SJSA1 (cell line): Measurements from ENCODE around the gene PRPF31. TPM values are rescaled to one million over a fixed set of nuclear protein-coding genes. Genes with fewer than 3 reads are reported as not detected.

ENCODE experiments used
- DNase-seq, 2 experiments: peaks; one replicate each; pipeline ENCODE4 v3.0.0-alpha.2; 2015 to 2020; ENCODE audit warnings: low spot score in 2 of 2, low read depth in 1 of 2
- H3K27ac ChIP-seq: fragments of 250-450 bp; sonication (Bioruptor Pico); 2 replicates; pipeline ENCODE4 v1.5.1; 2020; ENCODE audit warnings: mild to moderate bottlenecking, moderate library complexity
- H3K27me3 ChIP-seq: fragments of 250-450 bp; sonication (Bioruptor Pico); replicated peaks from 2 replicates; pipeline ENCODE4 v1.5.1; 2020; ENCODE audit warnings: mild to moderate bottlenecking, moderate library complexity
- H3K36me3 ChIP-seq: fragments of 250-450 bp; sonication (Bioruptor Pico); 2 replicates; pipeline ENCODE4 v1.5.1; 2020; ENCODE audit warnings: mild to moderate bottlenecking
- H3K4me1 ChIP-seq: fragments of 250-450 bp; sonication (Bioruptor Pico); replicated peaks from 2 replicates; pipeline ENCODE4 v1.6.1; 2021; ENCODE audit warnings: mild to moderate bottlenecking
- H3K4me3 ChIP-seq: fragments of 250-450 bp; sonication (Bioruptor Pico); 2 replicates; pipeline ENCODE4 v1.5.1; 2020; ENCODE audit warnings: mild to moderate bottlenecking
- H3K9me3 ChIP-seq: fragments of 250-450 bp; sonication (Bioruptor Pico); replicated peaks from 2 replicates; pipeline ENCODE4 v1.5.1; 2020; ENCODE audit warnings: mild to moderate bottlenecking
- total RNA-seq: library from RNA; depleted of rRNA; stranded (reverse); fragments of >200 nt; shearing (Covaris generic); gene quantifications from 2 replicates; pipeline ENCODE4 v1.2.3, GENCODE V29; 2014

Gene PRPF31
- total RNA-seq, 1 experiment from 2014 or later: 70.6 TPM

DNA sequence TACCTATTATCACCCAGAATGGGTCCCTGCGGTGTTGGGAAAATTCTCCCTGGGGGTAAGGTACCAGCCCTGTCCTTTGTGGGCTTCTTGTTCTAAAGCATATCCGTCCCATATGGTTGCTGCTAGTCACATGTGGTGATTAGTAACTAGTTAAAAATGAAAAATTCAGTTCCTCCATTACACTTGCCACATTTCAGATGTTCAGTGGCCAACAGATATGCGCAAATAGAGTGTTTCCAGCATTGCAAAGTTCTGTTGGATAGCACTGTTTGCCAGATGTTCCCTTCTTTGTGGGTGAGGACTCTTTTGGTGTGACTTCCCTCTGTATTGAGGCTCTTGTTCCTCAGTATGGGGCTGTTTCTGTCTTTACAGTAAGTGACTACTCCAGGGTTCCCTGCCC lies 25.8 kb downstream of the PRPF31 start:
- DNase-seq: no peak
- no peak overlapping the region for H3K4me3 ChIP-seq
- no peak overlapping the region for H3K27ac ChIP-seq

DNA sequence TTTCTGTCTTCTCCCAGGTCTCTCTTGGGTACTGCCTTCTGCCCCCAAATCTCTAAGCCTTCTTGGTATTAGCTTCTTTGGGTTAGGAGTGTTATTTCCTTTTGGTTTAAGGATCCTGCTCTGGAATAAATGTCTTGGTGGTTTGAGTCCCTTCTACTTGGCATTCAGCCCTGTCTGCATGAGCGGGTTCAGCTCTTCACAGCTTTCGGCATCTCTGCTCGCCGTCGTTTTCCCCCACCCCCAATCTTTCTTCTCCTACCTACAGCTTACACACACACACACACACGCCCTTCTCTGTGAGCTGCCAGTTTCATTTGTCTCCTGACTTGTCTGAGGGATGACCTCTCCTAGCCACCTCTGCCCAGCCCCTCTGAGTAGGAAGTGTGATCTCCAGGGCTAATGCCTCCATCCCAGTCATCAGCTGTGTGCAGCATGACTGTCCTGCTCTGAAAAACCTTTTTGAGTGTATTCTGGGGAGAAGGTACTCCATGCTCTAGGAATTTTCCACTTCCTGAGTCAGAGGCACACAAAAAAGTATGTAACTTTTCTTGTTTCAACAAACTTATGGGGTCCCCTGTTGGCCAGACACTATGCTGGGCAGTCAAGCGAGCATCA lies 26.7 kb downstream of the PRPF31 start:
- peaks cover 8% of the 10 kb centered on the region for H3K4me1 ChIP-seq
- no peak overlapping the region for H3K27ac ChIP-seq
- H3K36me3 ChIP-seq: peaks cover 94% of the 10 kb centered on the region
- no peaks in the 10 kb centered on the region for H3K9me3 ChIP-seq
- no peak for DNase-seq
- H3K4me3 ChIP-seq: no peak overlapping the region
- H3K27me3 ChIP-seq: no peaks in the 10 kb centered on the region

More for the DNA sequence above, 25.8 kb downstream of the PRPF31 start:
- Histone ChIP-seq H3K4me1 (peaks cover 9% of the 10 kb centered on the region), H3K36me3 (peaks cover 85% of the 10 kb centered on the region), H3K27me3 (no peaks in the 10 kb centered on the region), H3K9me3 (no peaks in the 10 kb centered on the region)

DNA sequence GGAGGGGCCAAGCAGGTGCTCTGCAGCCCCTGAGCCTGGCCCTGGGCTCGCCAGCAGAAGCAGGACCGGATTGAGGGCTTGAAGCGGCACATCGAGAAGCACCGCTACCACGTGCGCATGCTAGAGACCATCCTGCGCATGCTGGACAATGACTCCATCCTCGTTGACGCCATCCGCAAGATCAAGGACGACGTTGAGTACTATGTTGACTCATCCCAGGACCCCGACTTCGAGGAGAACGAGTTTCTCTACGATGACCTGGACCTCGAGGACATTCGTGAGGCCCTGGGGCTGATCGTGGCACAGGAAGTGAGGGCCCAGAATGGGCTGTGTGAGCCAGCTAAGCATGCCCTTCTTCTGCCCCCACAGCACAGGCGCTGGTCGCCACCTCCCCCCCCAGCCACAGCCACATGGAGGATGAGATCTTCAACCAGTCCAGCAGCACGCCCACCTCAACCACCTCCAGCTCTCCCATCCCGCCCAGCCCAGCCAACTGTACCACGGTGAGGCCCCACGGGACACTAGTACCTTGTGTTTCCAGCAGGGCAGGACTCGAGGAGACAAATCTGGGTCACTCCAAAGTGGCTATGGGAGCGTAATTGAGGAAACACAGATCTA lies 30.1 kb downstream of the PRPF31 start:
- H3K27me3 ChIP-seq: no peaks in the 10 kb centered on the region
- H3K4me3 ChIP-seq: no peak overlapping the region
- no peaks in the 10 kb centered on the region for H3K9me3 ChIP-seq
- no peak overlapping the region for H3K27ac ChIP-seq
- DNase-seq: no peak
- no peaks in the 10 kb centered on the region for H3K4me1 ChIP-seq
- H3K36me3 ChIP-seq: peaks cover 98% of the 10 kb centered on the region

GRCh38 chr19:54147676-54148075 lies 32.1 kb downstream of the PRPF31 start:
- Histone ChIP-seq H3K9me3 (no peaks in the 10 kb centered on the region), H3K27ac (no peak overlapping the region), H3K4me1 (no peaks in the 10 kb centered on the region), H3K4me3 (no peak overlapping the region), H3K36me3 (peaks cover 98% of the 10 kb centered on the region), H3K27me3 (no peaks in the 10 kb centered on the region)
- DNase-seq: no peak

DNA sequence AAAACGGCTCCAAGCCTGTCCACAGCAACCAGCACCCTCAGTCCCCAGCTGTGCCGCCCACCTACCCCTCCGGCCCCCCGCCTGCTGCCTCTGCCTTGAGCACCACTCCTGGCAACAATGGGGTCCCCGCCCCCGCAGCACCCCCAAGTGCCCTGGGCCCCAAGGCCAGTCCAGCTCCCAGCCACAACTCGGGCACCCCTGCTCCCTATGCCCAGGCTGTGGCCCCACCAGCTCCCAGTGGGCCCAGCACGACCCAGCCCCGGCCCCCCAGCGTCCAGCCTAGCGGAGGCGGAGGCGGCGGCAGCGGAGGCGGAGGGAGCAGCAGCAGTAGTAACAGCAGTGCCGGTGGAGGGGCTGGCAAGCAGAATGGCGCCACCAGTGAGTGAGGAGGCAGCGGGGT lies 32.6 kb downstream of the PRPF31 start:
- no peak for DNase-seq
- no peaks in the 10 kb centered on the region for H3K4me1 ChIP-seq
- H3K4me3 ChIP-seq: no peak overlapping the region
- peaks cover 98% of the 10 kb centered on the region for H3K36me3 ChIP-seq
- no peaks in the 10 kb centered on the region for H3K9me3 ChIP-seq
- H3K27me3 ChIP-seq: no peaks in the 10 kb centered on the region
- H3K27ac ChIP-seq: no peak overlapping the region

DNA sequence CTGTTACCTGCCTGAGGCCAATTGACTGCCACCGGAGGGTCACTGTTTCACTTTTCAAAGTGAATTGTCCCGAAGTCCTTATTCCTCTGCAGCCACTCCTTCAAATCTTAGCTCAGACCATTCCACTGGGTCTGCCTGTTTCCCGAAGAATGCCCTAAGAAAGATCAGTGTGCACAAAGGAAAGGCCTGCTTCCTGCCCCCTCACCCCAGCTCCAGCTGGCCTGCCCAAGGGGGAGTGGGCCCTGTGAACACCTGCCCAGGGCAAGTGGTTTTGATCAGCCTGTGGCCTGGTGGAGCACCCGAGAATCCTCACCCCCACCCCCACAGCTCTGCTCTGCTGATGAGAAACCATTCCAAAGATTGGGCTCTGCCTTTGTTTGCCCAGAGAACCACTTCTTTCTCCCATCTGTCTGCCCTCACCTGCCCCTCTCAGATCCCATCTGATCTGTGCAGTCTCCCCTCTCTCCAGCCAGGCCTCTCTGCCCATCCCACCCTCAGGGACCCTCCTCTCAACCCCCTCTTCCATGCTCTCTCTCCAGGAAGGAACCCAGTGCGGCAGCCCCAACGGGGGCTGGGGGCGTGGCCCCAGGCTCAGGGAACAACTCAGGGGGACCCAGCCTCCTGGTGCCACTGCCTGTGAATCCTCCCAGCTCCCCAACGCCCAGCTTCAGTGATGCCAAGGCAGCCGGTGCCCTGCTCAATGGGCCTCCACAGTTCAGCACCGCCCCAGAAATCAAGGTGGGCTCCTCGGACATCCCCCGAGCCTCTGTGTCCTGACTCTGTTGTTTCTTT lies 33.7 kb downstream of the PRPF31 start:
- Histone ChIP-seq H3K9me3 (no peaks in the 10 kb centered on the region), H3K4me1 (no peaks in the 10 kb centered on the region), H3K27ac (no peak overlapping the region), H3K36me3 (peaks cover 98% of the 10 kb centered on the region), H3K4me3 (no peak overlapping the region), H3K27me3 (no peaks in the 10 kb centered on the region)
- no peak for DNase-seq

DNA sequence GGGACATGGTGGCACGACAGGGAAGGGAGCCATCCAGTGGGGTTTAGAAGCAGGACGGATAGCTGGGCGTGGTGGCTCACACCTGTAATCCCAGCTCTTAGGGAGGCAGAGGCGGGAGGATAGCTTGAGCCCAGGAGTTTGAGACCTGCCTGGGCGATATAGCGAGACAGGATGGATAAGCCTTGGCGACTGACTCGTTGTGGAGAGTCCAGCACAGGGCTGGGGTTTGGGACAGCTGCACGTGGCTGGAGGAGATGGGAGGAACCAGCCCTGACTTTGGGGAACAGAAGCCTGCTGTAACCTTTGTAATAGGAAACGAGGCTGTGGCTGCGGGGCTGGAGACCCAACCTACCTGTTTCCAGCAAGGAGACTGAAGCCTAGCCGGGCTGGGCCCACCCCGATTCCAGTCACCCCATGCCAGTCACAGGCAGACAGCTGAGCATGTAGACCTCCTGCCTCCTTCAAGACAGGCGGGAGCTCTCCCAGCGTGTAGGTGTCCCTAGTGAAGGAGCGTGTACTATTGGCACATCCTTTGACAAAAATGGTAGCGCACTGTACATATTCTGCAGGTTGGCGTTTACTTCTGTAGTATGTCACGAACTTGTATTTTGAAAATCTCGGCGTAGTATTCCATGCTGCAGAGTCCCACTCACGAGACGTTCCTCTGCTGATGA lies 35.9 kb downstream of the PRPF31 start:
- Histone ChIP-seq H3K36me3 (peaks cover 98% of the 10 kb centered on the region), H3K27ac (no peak overlapping the region)

DNA sequence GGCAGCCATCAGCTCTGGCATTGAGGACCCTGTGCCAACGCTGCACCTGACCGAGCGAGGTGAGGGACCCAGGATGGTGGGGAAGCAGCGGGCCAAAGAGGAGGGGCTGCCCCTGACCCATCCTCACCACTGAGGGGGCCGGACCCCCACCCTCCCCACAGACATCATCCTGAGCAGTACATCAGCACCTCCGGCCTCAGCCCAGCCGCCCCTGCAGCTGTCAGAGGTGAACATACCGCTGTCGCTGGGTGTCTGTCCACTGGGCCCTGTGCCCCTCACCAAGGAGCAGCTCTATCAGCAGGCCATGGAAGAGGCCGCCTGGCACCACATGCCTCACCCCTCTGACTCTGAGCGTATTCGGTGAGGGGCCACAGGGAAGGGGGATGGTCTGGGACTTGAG lies 36.7 kb downstream of the PRPF31 start:
- H3K4me1 ChIP-seq: no peaks in the 10 kb centered on the region
- H3K27ac ChIP-seq: no peak overlapping the region
- H3K27me3 ChIP-seq: no peaks in the 10 kb centered on the region
- DNase-seq: no peak
- no peak overlapping the region for H3K4me3 ChIP-seq
- no peaks in the 10 kb centered on the region for H3K9me3 ChIP-seq
- peaks cover 98% of the 10 kb centered on the region for H3K36me3 ChIP-seq

More for the DNA sequence above, 35.9 kb downstream of the PRPF31 start:
- no peaks in the 10 kb centered on the region for H3K4me1 ChIP-seq
- DNase-seq: no peak
- H3K4me3 ChIP-seq: no peak overlapping the region
- no peaks in the 10 kb centered on the region for H3K27me3 ChIP-seq
- no peaks in the 10 kb centered on the region for H3K9me3 ChIP-seq

DNA sequence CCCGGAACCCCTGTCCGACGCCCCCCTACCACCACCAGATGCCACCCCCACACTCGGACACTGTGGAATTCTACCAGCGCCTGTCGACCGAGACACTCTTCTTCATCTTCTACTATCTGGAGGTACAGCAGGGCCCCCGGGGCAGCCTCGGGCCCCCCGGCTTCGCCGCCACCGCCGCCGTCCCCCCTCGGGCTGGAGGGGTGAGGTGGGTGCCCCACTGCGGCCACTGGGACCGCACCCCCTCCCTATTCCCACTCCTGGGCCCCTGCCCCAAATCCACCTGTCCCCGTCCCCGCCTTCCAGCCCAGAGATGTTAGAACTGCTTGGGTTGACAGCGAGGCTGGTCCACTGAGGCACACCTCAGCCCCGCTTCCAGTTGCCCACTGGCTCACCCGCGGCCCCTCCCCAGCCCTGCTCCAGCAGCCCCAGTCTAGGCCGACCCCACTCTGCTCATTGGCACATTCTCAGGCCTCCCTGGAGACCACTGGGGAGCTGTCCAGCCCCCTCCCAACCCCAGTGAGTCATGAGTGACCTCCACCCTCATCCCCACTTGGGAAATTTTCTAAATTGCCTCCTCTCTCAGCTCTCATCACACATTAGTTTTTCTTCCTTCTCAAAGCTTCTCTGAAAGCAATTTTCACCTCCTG lies 37.4 kb downstream of the PRPF31 start:
- Histone ChIP-seq H3K27ac (no peak overlapping the region), H3K36me3 (peaks cover 98% of the 10 kb centered on the region)
- no peak for DNase-seq

GRCh38 chr19:54153731-54154326 lies 38.3 kb downstream of the PRPF31 start:
- H3K27me3 ChIP-seq: no peaks in the 10 kb centered on the region
- H3K4me1 ChIP-seq: peaks cover 7% of the 10 kb centered on the region
- no peak for DNase-seq
- H3K4me3 ChIP-seq: no peak overlapping the region
- H3K9me3 ChIP-seq: no peaks in the 10 kb centered on the region
- H3K27ac ChIP-seq: no peak overlapping the region
- peaks cover 95% of the 10 kb centered on the region for H3K36me3 ChIP-seq

More for the DNA sequence above, 37.4 kb downstream of the PRPF31 start:
- Histone ChIP-seq H3K27me3 (no peaks in the 10 kb centered on the region), H3K4me3 (no peak overlapping the region), H3K9me3 (no peaks in the 10 kb centered on the region), H3K4me1 (no peaks in the 10 kb centered on the region; the same call in 1 of the 2 replicates)

DNA sequence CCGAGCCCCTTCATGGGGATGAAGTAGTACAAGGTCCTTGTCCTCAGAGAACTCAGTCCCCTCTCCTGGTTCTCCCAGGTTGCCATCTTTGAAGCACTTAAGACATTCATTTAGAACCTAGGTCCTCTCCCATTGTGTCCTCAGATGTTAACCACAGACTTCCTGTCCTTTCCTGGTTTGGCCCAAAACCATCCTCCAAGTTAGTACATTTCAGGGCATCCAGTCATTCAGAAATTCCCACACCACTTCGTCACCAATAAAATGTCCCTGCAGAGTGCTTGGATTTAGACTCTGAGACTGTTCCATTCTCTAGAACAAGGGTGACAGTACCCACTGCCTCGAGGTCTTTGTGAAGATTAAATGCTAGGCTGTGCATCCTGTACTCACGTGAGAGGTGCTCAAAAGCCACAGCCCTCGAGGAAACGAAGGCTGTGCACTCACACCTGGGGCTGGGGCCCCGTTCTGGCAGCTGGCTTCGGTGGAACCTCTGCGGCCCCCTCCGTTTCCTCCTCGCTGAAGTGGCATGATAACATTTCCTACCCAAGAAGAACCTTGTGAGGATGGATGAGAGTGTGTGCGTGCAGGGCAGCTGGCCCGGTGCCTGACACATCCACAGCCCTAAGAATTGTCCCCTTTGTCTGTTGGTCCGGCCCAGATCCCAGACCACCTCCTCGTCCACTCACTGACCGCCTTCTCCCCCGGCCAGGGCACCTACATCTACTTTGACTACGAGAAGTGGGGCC lies 39.2 kb downstream of the PRPF31 start:
- Histone ChIP-seq H3K27ac (no peak overlapping the region), H3K36me3 (peaks cover 86% of the 10 kb centered on the region), H3K9me3 (no peaks in the 10 kb centered on the region), H3K4me1 (peaks cover 8% of the 10 kb centered on the region), H3K4me3 (no peak overlapping the region), H3K27me3 (no peaks in the 10 kb centered on the region)
- DNase-seq: no peak

DNA sequence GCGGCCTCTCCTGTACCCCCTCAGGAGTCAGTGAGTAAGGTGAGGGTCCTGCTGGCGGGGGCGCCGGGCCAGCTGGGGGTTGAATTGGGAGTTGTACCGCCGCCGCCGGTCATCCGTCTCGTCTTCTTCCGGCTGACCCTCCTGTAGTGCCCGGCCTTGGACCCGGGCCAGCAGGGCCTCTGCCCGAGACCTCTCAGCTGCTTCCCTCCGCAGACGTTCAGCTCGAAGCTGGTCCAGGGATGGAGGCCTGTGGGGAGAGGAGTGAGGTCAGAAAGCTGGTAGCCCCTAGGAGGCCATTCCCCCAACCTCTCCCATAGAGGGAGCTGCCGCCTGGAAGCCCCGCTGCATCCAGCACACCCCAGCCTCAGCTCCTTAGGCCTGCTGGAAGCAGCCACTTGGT lies 40.1 kb downstream of the PRPF31 start:
- Histone ChIP-seq H3K27ac (no peak overlapping the region), H3K36me3 (peaks cover 76% of the 10 kb centered on the region), H3K9me3 (no peaks in the 10 kb centered on the region), H3K4me1 (peaks cover 14% of the 10 kb centered on the region), H3K4me3 (no peak overlapping the region), H3K27me3 (no peaks in the 10 kb centered on the region)
- DNase-seq: no peak
